Mucosa of rectum (tissue), 2 donors: Measurements from ENCODE around the gene SYCN.
"Not testable (repeated sequence)": the region's sequence is repeated elsewhere in the genome, so short reads cannot be mapped to it uniquely, and the experiment has no call there.

ENCODE experiments used
- H3K27ac ChIP-seq, 2 donors: one replicate each; pipeline ENCODE4 v1.7.0; 2013; ENCODE audit warnings: inconsistent platforms in 2 of 2, low read depth in 2 of 2, low read length in 2 of 2
- H3K27me3 ChIP-seq, 2 donors: one replicate each; pipeline ENCODE4 v1.7.0; 2013; ENCODE audit warnings: low read length in 2 of 2; ENCODE audit not compliant: control insufficient read depth in 2 of 2, insufficient read depth in 2 of 2
- H3K36me3 ChIP-seq, 2 donors: one replicate each; pipeline ENCODE4 v1.7.0; 2013; ENCODE audit warnings: low read length in 2 of 2; ENCODE audit not compliant: control insufficient read depth in 2 of 2, insufficient read depth in 2 of 2
- H3K4me1 ChIP-seq, 2 donors: one replicate each; pipeline ENCODE4 v1.7.0; 2013; ENCODE audit warnings: low read length in 2 of 2, mild to moderate bottlenecking in 1 of 2; ENCODE audit not compliant: control insufficient read depth in 2 of 2, insufficient read depth in 2 of 2
- H3K4me3 ChIP-seq, 2 donors: one replicate each; pipeline ENCODE4 v1.7.0; 2013; ENCODE audit warnings: low read length in 2 of 2
- H3K9ac ChIP-seq, 2 donors: one replicate each; pipeline ENCODE4 v1.7.0; 2013; ENCODE audit warnings: low read length in 2 of 2, low read depth in 1 of 2, mild to moderate bottlenecking in 1 of 2
- H3K9me3 ChIP-seq, 2 donors: one replicate each; pipeline ENCODE4 v1.7.0; 2013; ENCODE audit warnings: low read length in 2 of 2; ENCODE audit not compliant: control insufficient read depth in 2 of 2
- donor health status: healthy.
- donor health status: Normal muscosa, but diverticular disease.

The SYCN gene

DNA sequence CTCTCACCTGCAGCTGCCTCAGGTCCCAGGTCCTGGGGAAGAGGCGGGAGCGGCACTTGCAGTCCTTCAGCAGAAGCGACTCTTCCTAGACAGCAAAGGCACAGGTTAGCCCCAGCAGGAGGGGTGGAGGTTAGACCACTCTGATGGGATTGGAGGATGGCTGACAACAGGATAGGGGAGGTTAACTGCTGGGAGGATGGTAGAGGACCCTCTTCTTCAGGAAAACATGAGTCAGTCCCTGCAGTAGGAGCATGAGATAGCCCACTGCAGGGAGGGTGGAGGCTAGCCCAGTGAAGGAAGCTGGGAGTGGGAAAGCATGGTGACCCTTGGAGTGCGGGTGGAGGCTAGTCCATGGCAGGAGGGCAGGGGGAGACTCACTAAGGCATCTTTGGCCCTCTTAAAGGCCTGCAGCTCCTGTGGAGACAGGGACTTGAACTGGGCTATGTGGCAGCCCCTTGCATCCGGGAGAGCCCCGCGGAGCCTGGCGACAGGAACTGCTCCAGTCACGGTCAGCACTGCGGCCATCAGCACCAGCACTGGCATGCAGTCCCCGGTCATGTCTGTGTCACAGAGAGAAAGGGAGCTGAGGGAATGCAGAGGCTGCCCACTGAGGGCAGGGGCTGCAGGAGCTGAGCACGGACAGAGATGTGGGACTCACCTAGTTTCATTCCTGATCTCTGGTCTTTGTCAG lies 40.5 kb upstream of the SYCN start, which contains the start of gene IFNL3:
IFNL3 (minus strand) TSS at position 597 of the 691 bp plus-strand sequence; CDS start at position 558, 39 bp downstream.
- H3K9ac ChIP-seq, H3K27ac ChIP-seq, H3K4me1 ChIP-seq, H3K4me3 ChIP-seq, H3K36me3 ChIP-seq, H3K9me3 ChIP-seq: not testable (repeated sequence)
- peaks cover 4 to 17% of the 10 kb centered on the region in 2 donors for H3K27me3 ChIP-seq

DNA sequence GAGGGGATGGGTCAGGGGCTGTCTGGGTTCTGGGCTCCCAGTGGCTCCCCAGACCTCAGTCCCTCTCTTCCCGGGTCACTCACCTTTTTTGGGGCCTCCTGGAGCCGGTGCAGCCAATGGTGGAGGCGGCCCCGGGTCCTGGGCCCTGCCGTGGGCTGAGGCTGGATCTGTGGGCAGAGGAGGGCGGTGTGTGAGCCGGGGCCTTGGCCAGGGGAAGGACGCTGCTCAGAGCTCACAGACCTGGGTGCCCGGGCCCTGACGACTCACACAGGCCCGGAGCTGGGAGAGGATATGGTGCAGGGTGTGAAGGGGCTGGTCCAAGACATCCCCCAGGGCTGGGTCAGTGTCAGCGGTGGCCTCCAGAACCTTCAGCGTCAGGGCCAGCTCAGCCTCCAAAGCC lies 39.7 kb upstream of the SYCN start:
- not testable (repeated sequence) for H3K4me3 ChIP-seq, H3K9ac ChIP-seq, H3K4me1 ChIP-seq, H3K36me3 ChIP-seq, H3K9me3 ChIP-seq, H3K27ac ChIP-seq
- H3K27me3 ChIP-seq: peaks cover 4 to 10% of the 10 kb centered on the region in 2 donors

DNA sequence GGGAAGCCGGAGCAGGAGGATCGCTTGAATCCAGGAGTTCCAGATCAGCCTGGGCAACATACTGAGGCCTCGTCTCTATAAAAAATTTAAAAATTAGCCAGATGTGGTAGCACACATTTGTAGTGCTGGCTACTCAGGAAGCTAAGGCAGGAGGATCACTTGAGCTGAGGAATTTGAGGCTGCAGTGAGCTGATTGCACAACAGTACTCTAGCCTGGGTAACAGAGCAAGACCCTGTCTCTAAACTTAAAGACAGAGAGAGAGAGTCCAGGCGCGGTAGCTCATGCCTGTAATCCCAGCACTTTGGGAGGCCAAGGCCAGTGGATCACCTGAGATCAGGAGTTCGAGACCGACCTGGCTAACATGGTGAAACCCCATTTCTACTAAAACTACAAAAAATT lies 36.4 kb upstream of the SYCN start:
- no peak overlapping the region for H3K4me3 ChIP-seq
- H3K27me3 ChIP-seq: no peaks in the 10 kb centered on the region
- peaks cover 0 to 2% of the 10 kb centered on the region in 2 donors for H3K4me1 ChIP-seq
- no peaks in the 10 kb centered on the region for H3K36me3 ChIP-seq
- no peak overlapping the region for H3K27ac ChIP-seq
- no peaks in the 10 kb centered on the region for H3K9me3 ChIP-seq
- H3K9ac ChIP-seq: no peak overlapping the region

DNA sequence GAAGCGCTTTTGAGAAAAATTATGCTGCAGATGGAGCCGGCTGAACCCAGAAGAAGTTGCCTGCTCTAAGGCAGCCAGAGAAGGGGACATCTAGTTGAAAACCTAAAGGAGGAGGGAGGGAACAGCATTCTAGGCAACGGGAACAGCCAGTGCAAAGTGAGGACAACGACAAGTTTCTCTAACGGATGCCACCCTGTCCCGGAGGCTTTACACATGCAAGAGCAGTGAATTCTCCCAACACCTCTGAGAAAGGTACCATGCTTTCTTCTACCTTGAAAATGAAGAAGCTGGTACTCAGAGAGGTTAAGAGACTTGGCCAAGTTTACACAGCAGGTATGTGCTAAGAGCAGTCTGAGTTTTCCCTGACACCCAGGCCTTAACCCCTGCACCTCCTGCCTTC lies 34.9 kb upstream of the SYCN start:
- Histone ChIP-seq H3K27me3 (no peaks in the 10 kb centered on the region), H3K27ac (no peak overlapping the region), H3K36me3 (no peaks in the 10 kb centered on the region), H3K4me1 (peaks cover 0 to 2% of the 10 kb centered on the region in 2 donors), H3K4me3 (no peak overlapping the region), H3K9me3 (no peaks in the 10 kb centered on the region), H3K9ac (no peak overlapping the region)

DNA sequence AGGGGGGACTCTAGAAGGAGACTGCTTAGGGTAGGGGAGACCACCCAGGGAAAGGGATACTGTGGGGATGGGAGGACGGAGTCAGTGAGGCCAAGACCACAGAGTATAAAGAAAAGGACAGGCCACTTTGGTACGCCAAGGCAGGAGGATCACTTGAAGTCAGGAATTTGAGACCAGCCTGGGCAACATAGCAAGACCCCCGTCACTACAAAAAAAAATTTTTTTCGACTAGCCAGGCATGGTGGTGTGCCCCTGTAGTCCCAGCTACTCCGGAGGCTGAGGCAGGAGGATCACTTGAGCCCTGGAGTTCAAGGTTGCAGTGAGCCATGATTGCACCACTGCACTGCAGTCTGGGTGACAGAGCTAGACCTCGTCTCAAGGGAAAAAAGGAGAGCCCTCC lies 34.1 kb upstream of the SYCN start:
- Histone ChIP-seq H3K27me3 (no peaks in the 10 kb centered on the region), H3K27ac (no peak overlapping the region), H3K4me3 (no peak overlapping the region), H3K9me3 (no peaks in the 10 kb centered on the region), H3K36me3 (no peaks in the 10 kb centered on the region), H3K9ac (no peak overlapping the region), H3K4me1 (peaks cover 0 to 2% of the 10 kb centered on the region in 2 donors)

DNA sequence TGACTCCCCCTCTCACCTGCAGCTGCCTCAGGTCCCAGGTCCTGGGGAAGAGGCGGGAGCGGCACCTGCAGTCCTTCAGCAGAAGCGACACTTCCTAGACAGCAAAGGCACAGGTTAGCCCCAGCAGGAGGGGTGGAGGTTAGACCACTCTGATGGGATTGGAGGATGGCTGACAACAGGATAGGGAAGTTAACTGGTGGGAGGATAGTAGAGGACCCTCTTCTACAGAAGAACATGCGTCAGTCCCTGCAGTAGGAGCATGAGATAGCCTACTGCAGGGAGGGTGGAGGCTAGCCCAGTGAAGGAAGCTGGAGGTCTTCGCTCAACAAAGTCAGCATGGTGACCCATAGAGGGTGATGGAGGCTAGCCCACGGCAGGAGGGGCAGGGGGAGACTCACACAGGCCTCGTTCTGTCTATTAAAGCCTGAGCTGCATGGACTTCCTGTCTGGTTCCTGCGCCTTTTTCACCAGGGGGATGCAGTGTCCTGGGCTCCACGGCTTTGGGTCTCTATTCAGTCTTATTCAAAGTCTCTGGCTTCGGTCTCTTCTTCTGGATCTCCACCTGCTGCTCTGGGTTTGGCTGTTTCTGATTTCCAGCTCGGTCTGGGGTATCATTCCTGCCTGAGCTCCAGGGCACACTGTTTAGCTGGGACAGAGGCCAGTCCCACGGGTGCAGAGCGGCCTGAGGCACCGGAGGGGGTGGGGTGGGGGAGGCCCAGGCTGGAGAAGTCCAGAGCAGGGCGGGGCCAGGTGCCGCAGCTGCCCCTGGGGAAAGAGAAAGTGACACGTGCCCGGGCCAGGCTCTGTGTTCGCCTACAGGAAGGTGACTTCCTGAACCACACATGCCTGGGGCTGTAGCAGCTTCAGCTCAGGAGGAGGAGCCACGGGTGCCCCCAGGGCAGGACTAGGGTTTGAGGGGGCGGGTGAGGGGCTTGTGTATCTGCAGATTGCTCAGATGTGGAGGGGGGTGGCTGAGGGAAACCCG lies 33.4 kb upstream of the SYCN start:
- H3K27me3 ChIP-seq: no peaks in the 10 kb centered on the region
- H3K9ac ChIP-seq: no peak overlapping the region
- no peaks in the 10 kb centered on the region for H3K9me3 ChIP-seq
- H3K36me3 ChIP-seq: no peaks in the 10 kb centered on the region
- no peak overlapping the region for H3K27ac ChIP-seq
- no peak overlapping the region for H3K4me3 ChIP-seq
- H3K4me1 ChIP-seq: peaks cover 0 to 2% of the 10 kb centered on the region in 2 donors

DNA sequence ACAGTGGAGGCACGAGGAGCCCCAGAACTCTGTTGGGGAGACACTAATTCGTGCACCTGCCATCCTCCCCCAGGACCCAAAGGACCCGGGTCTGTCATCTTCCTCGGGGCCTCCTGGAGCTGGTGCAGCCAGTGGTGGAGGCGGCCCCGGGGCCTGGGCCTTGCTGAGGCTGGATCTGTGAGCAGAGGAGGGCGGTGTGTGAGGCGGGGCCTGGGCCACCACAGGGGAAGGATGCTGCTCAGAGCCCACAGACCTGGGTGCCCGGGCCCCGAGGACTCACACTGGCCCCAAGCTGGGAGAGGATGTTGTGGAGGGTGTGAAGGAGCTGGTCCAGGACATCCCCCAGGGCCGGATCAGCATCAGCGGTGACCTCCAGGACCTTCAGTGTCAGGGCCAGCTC lies 32.5 kb upstream of the SYCN start:
- H3K27me3 ChIP-seq: no peaks in the 10 kb centered on the region
- H3K36me3 ChIP-seq: no peaks in the 10 kb centered on the region
- H3K9me3 ChIP-seq: no peaks in the 10 kb centered on the region
- H3K27ac ChIP-seq: no peak overlapping the region
- H3K4me1 ChIP-seq: peaks cover 0 to 2% of the 10 kb centered on the region in 2 donors
- H3K4me3 ChIP-seq: no peak overlapping the region
- no peak overlapping the region for H3K9ac ChIP-seq

DNA sequence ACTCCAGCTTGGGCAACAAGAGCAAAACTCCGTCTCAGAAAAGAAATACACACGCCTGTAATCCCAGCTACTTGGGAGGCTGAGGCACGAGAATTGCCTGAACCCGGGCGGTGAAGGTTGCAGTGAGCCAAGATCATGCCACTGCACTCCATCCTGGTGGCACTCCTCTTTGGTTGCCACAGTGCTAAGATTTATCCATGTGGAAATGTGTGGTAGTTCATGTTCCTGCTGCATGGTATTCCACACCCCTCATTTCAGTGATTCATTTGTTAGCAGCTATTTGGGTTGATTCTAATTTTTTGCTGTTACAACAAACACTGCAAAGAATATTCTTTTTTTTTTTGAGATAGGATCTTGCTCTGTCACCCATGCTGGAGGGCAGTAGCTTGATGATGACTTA lies 28.6 kb upstream of the SYCN start:
- H3K27ac ChIP-seq: no peak overlapping the region
- no peak overlapping the region for H3K4me3 ChIP-seq
- no peaks in the 10 kb centered on the region for H3K4me1 ChIP-seq
- no peaks in the 10 kb centered on the region for H3K36me3 ChIP-seq
- no peaks in the 10 kb centered on the region for H3K27me3 ChIP-seq
- H3K9me3 ChIP-seq: no peaks in the 10 kb centered on the region
- no peak overlapping the region for H3K9ac ChIP-seq

DNA sequence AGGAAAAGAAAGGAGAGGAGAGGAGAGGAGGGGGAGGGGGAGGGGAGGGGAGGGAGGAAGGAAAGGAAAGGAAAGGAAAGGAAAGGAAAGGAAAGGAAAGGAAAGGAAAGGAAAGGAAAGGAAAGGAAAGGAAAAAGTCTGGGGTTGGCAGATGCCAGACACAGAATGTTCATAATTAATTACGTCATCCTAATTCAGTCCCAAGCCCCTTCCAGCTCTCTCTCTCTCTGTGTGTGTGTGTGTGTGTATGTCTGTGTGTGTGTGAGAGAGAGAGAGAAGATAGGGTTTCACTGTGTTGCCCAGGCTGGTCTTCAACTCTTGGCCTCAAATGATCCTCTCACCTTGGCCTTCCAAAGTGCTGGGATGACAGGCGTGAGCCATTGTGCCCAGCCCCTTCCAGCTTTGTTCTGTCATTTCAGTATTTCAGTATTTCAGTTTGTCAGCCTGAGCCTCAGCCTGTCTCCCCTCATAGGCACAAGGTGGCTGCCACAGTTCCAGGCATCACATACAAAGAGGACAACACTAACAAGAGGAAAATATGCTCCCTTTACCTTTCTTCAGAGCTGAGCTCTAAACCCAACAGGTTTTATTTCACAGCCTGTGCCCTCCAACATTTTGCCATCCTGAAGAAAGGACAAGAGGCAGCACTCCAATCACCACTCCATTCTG lies 26.2 kb upstream of the SYCN start:
- H3K9me3 ChIP-seq: no peaks in the 10 kb centered on the region
- H3K36me3 ChIP-seq: no peaks in the 10 kb centered on the region
- H3K4me1 ChIP-seq: no peaks in the 10 kb centered on the region
- no peak overlapping the region for H3K4me3 ChIP-seq
- H3K27me3 ChIP-seq: no peaks in the 10 kb centered on the region
- no peak overlapping the region for H3K9ac ChIP-seq
- no peak overlapping the region for H3K27ac ChIP-seq

DNA sequence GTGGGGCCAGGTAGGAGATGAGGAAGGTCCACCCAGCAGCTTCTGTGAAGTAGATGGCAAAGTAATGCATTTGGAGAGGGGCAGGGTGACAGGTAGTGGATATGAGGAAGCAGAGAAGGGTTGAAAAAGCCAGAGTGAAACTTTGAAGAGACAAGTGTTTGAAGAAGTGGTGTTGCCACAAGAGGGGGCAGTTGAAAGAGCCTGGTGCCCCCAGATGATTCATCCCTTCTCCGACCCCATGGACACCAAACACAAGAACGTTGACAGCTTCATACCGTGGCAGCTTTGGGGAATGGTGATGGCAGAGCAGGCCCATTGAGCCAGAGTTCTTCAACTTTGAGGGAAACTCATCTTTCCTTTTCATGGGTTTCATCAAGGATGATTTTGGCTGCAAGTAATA lies 20.8 kb upstream of the SYCN start:
- Histone ChIP-seq H3K36me3 (no peaks in the 10 kb centered on the region), H3K27me3 (no peaks in the 10 kb centered on the region), H3K27ac (no peak overlapping the region), H3K9ac (no peak overlapping the region), H3K9me3 (no peaks in the 10 kb centered on the region), H3K4me3 (no peak overlapping the region), H3K4me1 (no peaks in the 10 kb centered on the region)
